Measurements from ENCODE around the gene CNPY1. TPM values are rescaled to one million over a fixed set of nuclear protein-coding genes. Genes with fewer than 3 reads are reported as not detected.

CNPY1 gene
- total RNA-seq, 2 donors from 2014 or later, result not detected

GRCh38 chr7:155514296-155514695 lies 32.1 kb downstream of the CNPY1 start:
- no peak overlapping the region for H3K27ac ChIP-seq
- H3K9ac ChIP-seq (ENCODE audit: low read depth in 2 of 2, low read length in 2 of 2), result no peak overlapping the region
- TF ChIP-seq, protein P1, sequence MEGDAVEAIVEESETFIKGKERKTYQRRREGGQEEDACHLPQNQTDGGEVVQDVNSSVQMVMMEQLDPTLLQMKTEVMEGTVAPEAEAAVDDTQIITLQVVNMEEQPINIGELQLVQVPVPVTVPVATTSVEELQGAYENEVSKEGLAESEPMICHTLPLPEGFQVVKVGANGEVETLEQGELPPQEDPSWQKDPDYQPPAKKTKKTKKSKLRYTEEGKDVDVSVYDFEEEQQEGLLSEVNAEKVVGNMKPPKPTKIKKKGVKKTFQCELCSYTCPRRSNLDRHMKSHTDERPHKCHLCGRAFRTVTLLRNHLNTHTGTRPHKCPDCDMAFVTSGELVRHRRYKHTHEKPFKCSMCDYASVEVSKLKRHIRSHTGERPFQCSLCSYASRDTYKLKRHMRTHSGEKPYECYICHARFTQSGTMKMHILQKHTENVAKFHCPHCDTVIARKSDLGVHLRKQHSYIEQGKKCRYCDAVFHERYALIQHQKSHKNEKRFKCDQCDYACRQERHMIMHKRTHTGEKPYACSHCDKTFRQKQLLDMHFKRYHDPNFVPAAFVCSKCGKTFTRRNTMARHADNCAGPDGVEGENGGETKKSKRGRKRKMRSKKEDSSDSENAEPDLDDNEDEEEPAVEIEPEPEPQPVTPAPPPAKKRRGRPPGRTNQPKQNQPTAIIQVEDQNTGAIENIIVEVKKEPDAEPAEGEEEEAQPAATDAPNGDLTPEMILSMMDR (IDR thresholded peaks at IDR 0.05), result no peak
- no peak for DNase-seq
- H3K9me3 ChIP-seq, result no peaks in the 10 kb centered on the region
- peaks cover 44% of the 10 kb centered on the region for H3K27me3 ChIP-seq
- H3K4me3 ChIP-seq, result no peak overlapping the region
- H3K36me3 ChIP-seq, result no peaks in the 10 kb centered on the region
- H3K4me1 ChIP-seq, result no peaks in the 10 kb centered on the region
- intact Hi-C loops (cut with DNase I), result no loop called here

DNA sequence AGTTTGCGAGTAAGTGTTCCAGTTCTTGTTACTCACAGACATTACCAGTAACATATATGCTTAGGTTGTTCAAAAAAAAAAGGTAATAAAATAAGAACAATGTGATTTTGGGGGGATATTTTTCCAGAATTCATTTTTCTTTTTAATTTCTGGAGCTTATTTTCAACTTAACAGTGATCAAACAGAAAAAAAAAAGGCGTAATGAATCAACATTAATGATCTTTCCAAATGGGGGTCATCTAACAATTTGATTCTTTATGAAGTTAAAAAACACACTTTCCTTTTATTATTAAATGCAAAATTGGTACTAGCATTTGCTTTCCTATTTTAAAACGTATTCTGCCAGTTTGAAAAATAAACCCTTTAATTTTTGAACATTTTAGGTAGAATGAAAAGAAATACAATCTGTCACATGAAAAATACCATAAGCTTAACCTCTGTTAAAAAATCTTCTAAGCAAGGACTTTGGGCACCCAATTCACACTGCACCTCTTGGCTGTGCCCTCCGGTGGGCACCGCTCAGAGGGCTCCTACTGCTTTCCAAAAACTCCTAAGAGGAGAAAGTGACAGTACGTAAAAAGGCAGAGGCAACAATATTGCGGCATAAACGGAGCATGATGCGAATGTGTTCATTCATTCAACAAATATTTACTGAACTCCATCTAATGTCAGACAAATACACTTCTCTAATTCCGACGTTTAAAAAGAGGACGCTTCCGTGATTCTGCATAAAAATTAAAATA lies 32.6 kb downstream of the CNPY1 start:
- no peak overlapping the region for H3K9ac ChIP-seq (ENCODE audit: low read depth in 2 of 2, low read length in 2 of 2)
- TF ChIP-seq, protein P1 (IDR thresholded peaks at IDR 0.05), result no peak
- H3K4me3 ChIP-seq, result no peak overlapping the region
- H3K27ac ChIP-seq, result no peak overlapping the region
- no peaks in the 10 kb centered on the region for H3K36me3 ChIP-seq
- H3K4me1 ChIP-seq, result no peaks in the 10 kb centered on the region
- DNase-seq, result no peak
- H3K27me3 ChIP-seq, result peaks cover 50% of the 10 kb centered on the region
- H3K9me3 ChIP-seq, result no peaks in the 10 kb centered on the region
- intact Hi-C loops (cut with DNase I), result no loop called here

GRCh38 chr7:155512246-155512887 lies 34.0 kb downstream of the CNPY1 start:
- H3K9me3 ChIP-seq, result no peaks in the 10 kb centered on the region
- H3K4me3 ChIP-seq, result no peak overlapping the region
- no peak overlapping the region for H3K9ac ChIP-seq (ENCODE audit: low read depth in 2 of 2, low read length in 2 of 2)
- TF ChIP-seq, protein P1 (IDR thresholded peaks at IDR 0.05), result no peak
- no peaks in the 10 kb centered on the region for H3K4me1 ChIP-seq
- intact Hi-C loops (cut with DNase I), result no loop called here
- DNase-seq, result no peak
- H3K36me3 ChIP-seq, result no peaks in the 10 kb centered on the region
- no peak overlapping the region for H3K27ac ChIP-seq
- H3K27me3 ChIP-seq, result peaks cover 62% of the 10 kb centered on the region

DNA sequence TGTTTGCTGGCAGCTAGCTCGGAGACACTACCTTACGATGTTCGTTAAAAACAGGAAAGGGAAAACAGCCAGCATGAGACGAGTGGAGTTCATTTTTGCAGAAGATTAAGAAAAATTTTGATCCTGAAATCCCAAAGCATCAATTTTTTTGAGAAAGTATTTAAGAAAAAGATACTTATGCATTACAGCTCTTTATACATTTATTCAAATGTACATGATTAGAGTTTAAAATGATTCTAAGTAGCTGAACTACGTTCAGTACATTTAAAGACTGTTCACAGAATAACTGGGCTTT lies 34.7 kb downstream of the CNPY1 start:
- H3K4me3 ChIP-seq, result no peak overlapping the region
- no peaks in the 10 kb centered on the region for H3K9me3 ChIP-seq
- H3K36me3 ChIP-seq, result no peaks in the 10 kb centered on the region
- no peak overlapping the region for H3K9ac ChIP-seq (ENCODE audit: low read depth in 2 of 2, low read length in 2 of 2)
- peaks cover 69% of the 10 kb centered on the region for H3K27me3 ChIP-seq
- no peak overlapping the region for H3K27ac ChIP-seq
- TF ChIP-seq, protein P1 (IDR thresholded peaks at IDR 0.05), result no peak
- no peak for DNase-seq
- H3K4me1 ChIP-seq, result no peaks in the 10 kb centered on the region
- intact Hi-C loops (cut with DNase I), result no loop called here

GRCh38 chr7:155510975-155511701 lies 35.2 kb downstream of the CNPY1 start:
- DNase-seq, result no peak
- Histone ChIP-seq H3K27ac (no peak overlapping the region), H3K9ac (ENCODE audit: low read depth in 2 of 2, low read length in 2 of 2) (no peak overlapping the region), H3K9me3 (no peaks in the 10 kb centered on the region), H3K4me3 (no peak overlapping the region), H3K36me3 (no peaks in the 10 kb centered on the region), H3K4me1 (no peaks in the 10 kb centered on the region), H3K27me3 (peaks cover 75% of the 10 kb centered on the region)
- TF ChIP-seq, protein P1 (IDR thresholded peaks at IDR 0.05), result no peak
- intact Hi-C loops (cut with DNase I), result no loop called here
